A549 (cell line): ENCODE results near the gene HMBS. TPM values are rescaled to one million over a fixed set of nuclear protein-coding genes. Genes with fewer than 3 reads are reported as not detected.

Experiments
- ATAC-seq, 2 experiments: fragments of 200-7000 bp in 1 of 2; fragments of >200 bp in 1 of 2; cut with Nextera tagmentation in 1 of 2; cut with Tn5 transposase in 1 of 2; 3 replicates each; pipeline versions ENCODE4 v1.8.0 to v1.9.1; 2018 to 2020; ENCODE audit warnings: mild to moderate bottlenecking in 1 of 2, moderate library complexity in 1 of 2
- CTCF ChIA-PET: fragments of 300-600 bp; sonication (Branson Sonifier 250); formaldehyde crosslinking; extraction: SDS; loops from one replicate; lab custom pipeline; 2021; ENCODE audit warnings: antibody characterized with exemption, inconsistent platforms; lab: Yijun Ruan, JAX
- POLR2A ChIA-PET: fragments of 350-600 bp; formaldehyde crosslinking; extraction: SDS; loops from one replicate; lab custom pipeline; 2021; ENCODE audit warnings: antibody characterized with exemption, inconsistent platforms; lab: Yijun Ruan, JAX
- DNase-seq, 2 experiments: peaks; one replicate each; pipeline versions ENCODE4 v3.0.0 to v3.0.0-alpha.2; 2011 to 2016; ENCODE audit warnings: low read depth in 1 of 2, low spot score in 1 of 2
- FAIRE-seq: peaks from 2 replicates; lab custom pipeline; 2011; peaks lifted over from hg19 to GRCh38; lab: Jason Lieb, UNC
- H3K27ac ChIP-seq, 2 experiments: fragments of >200 bp; sonication (Bioruptor Twin); formaldehyde crosslinking; 3 replicates each; pipeline ENCODE4 v1.5.1; 2016 to 2017
- H3K4me1 ChIP-seq: fragments of >200 bp; sonication (Bioruptor Twin); formaldehyde crosslinking; 3 replicates; pipeline ENCODE4 v1.6.1; 2016
- H3K4me2 ChIP-seq: fragments of >200 bp; sonication (Bioruptor Twin); formaldehyde crosslinking; 3 replicates; pipeline ENCODE4 v1.6.1; 2016
- H3K4me3 ChIP-seq: fragments of >200 bp; sonication (Bioruptor Twin); formaldehyde crosslinking; 3 replicates; pipeline ENCODE4 v1.5.1; 2016
- H3K9me3 ChIP-seq: fragments of >200 bp; sonication (Bioruptor Twin); formaldehyde crosslinking; 3 replicates; pipeline ENCODE4 v1.6.1; 2016
- CBX8 ChIP-seq: fragments of 200-600 bp; sonication (generic); IDR thresholded peaks from 2 replicates; pipeline ENCODE4 v1.6.1; 2016
- CHD2 ChIP-seq: fragments of 150-350 bp; IDR thresholded peaks from 2 replicates; pipeline ENCODE4 v1.6.1; 2014; ENCODE audit warnings: low read length; ENCODE audit not compliant: partially characterized antibody
- ESRRA ChIP-seq: fragments of 150-350 bp; IDR thresholded peaks from 2 replicates; pipeline ENCODE4 v1.6.1; 2014; ENCODE audit warnings: mild to moderate bottlenecking, low read length, borderline replicate concordance
- FOSL2 ChIP-seq, 2 experiments: fragments of 450-650 bp in 1 of 2; fragments of >200 bp in 1 of 2; sonication (Bioruptor Twin) in 1 of 2; formaldehyde crosslinking; IDR thresholded peaks; 2 replicates each; pipeline versions ENCODE4 v1.5.0 to v1.6.1; 2016 to 2020; ENCODE audit warnings: mild to moderate bottlenecking in 1 of 2, moderate library complexity in 1 of 2
- FOXS1 ChIP-seq: fragments of 250-450 bp; sonication (Bioruptor Pico); IDR thresholded peaks from 2 replicates; pipeline ENCODE4 v1.5.0; 2020; ENCODE audit warnings: mild to moderate bottlenecking, moderate library complexity
- HDAC2 ChIP-seq: fragments of 200-600 bp; sonication (generic); IDR thresholded peaks from 2 replicates; pipeline ENCODE4 v1.6.1; 2016
- HEYL ChIP-seq: fragments of 250-450 bp; sonication (Bioruptor Pico); IDR thresholded peaks from 2 replicates; pipeline ENCODE4 v1.8.0; 2021; ENCODE audit warnings: mild to moderate bottlenecking, moderate library complexity
- JUNB ChIP-seq: fragments of >200 bp; sonication (Bioruptor Twin); formaldehyde crosslinking; IDR thresholded peaks from 2 replicates; pipeline ENCODE4 v1.6.1; 2016
- MAZ ChIP-seq: fragments of 150-350 bp; IDR thresholded peaks from 2 replicates; pipeline ENCODE4 v1.6.1; 2014; ENCODE audit warnings: antibody characterized with exemption, low read depth, low read length, borderline replicate concordance
- MYC ChIP-seq: IDR thresholded peaks from 2 replicates; pipeline ENCODE4 v1.6.1; 2012; ENCODE audit warnings: mild to moderate bottlenecking, inconsistent platforms, low read length, improper control_type of control experiment, borderline replicate concordance
- NR3C1 ChIP-seq: fragments of >200 bp; sonication (Bioruptor Twin); formaldehyde crosslinking; IDR thresholded peaks from 3 replicates; pipeline ENCODE4 v1.6.1; 2017
- PHF8 ChIP-seq: fragments of 200-600 bp; sonication (generic); IDR thresholded peaks from 2 replicates; pipeline ENCODE4 v1.6.1; 2016; ENCODE audit warnings: low read depth, mild to moderate bottlenecking, antibody characterized with exemption, moderate library complexity, borderline replicate concordance
- POLR2AphosphoS2 ChIP-seq: conservative IDR thresholded peaks from 2 replicates; pipeline ENCODE4 v1.6.1; 2012; ENCODE audit warnings: low read length, improper control_type of control experiment, inconsistent platforms
- RARB ChIP-seq: fragments of 250-450 bp; sonication (Bioruptor Pico); IDR thresholded peaks from 2 replicates; pipeline ENCODE4 v1.8.0; 2021; ENCODE audit warnings: mild to moderate bottlenecking, moderate library complexity
- RCOR1 ChIP-seq: fragments of 150-350 bp; IDR thresholded peaks from 2 replicates; pipeline ENCODE4 v1.6.1; 2014; ENCODE audit warnings: antibody characterized with exemption, low read length, low read depth
- RFX5 ChIP-seq: fragments of 450-650 bp; IDR thresholded peaks from 2 replicates; pipeline ENCODE4 v1.7.1; 2014; ENCODE audit warnings: antibody characterized with exemption, mild to moderate bottlenecking, moderate library complexity
- ZC3H11A ChIP-seq: fragments of 450-650 bp; IDR thresholded peaks from 2 replicates; pipeline ENCODE4 v1.6.1; 2014; ENCODE audit warnings: antibody characterized with exemption, mild to moderate bottlenecking
- ZSCAN20 ChIP-seq: fragments of 250-450 bp; sonication (Bioruptor Pico); IDR thresholded peaks from 2 replicates; pipeline ENCODE4 v1.8.0; 2022; ENCODE audit warnings: mild to moderate bottlenecking, moderate library complexity
- WGBS: methylation state at CpG from one replicate; pipeline ENCODE4 v1.1.6; 2017; ENCODE audit errors: missing lambda C conversion rate; 5-methylcytosine and 5-hydroxymethylcytosine counted together
- polyA plus RNA-seq, 4 experiments: library from polyadenylated mRNA; depleted of rRNA in 3 of 4; stranded (reverse); fragments of >200 nt; fragmentation: RNase III in 1 of 4; extraction: RNeasy Plus Mini Kit Qiagen cat#74134 plus additional on column Dnase treatment in 1 of 4; gene quantifications; 2 replicates in 3 of 4; 3 replicates in 1 of 4; pipeline ENCODE4 v1.2.3, GENCODE V29; 2011 to 2017
- TF ChIP-seq, protein P1 (sequence below): fragments of >200 bp; sonication (Bioruptor Twin); formaldehyde crosslinking; IDR thresholded peaks from 2 replicates; pipeline ENCODE4 v1.6.1; 2016
- TF ChIP-seq, protein P2 (sequence below): fragments of >200 bp; sonication (Bioruptor Twin); formaldehyde crosslinking; IDR thresholded peaks from 3 replicates; pipeline ENCODE4 v1.5.1; 2016
- TF ChIP-seq, protein P3 (sequence below): fragments of 200-600 bp; sonication (generic); IDR thresholded peaks from 2 replicates; pipeline ENCODE4 v1.6.1; 2016; ENCODE audit warnings: antibody characterized with exemption, mild to moderate bottlenecking, moderate library complexity
- TF ChIP-seq, protein P4 (sequence below): fragments of 250-450 bp; sonication (Bioruptor Pico); IDR thresholded peaks from 2 replicates; pipeline ENCODE4 v1.5.0; 2020; ENCODE audit warnings: low read depth, mild to moderate bottlenecking, moderate library complexity
- TF ChIP-seq, protein P5 (sequence below): fragments of 250-450 bp; sonication (Bioruptor Pico); IDR thresholded peaks from 2 replicates; pipeline ENCODE4 v1.5.0; 2021; ENCODE audit warnings: mild to moderate bottlenecking, moderate library complexity, borderline replicate concordance

Gene HMBS
- polyA plus RNA-seq, 2 of the 4 experiments (the other 2 are of a cell fraction) = 48.8 to 62.2 TPM

DNA sequence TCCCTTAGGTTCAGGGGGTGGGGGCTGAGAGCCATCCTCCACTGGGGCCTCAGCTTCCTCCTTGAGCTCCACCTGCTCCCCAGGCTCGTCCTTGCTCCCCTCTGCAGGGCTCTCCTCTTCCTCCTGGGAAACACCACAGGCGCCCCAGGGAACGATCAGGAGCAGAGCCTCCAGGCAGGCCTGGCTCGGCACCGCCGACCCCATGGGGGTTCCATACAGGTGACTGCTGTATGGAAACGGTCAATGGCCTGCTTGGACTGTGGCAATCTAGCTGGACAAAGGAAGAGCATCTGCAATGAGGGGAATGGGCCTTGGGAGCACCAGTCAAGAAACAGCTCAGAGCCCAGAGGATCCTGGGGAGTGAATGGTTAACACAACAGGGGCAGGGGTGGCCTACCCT lies 35.6 kb upstream of the HMBS start:
- Histone ChIP-seq H3K4me3 (no peak overlapping the region), H3K27ac (no peak overlapping the region), H3K4me2 (no peak overlapping the region), H3K9me3 (no peaks in the 10 kb centered on the region), H3K4me1 (no peaks in the 10 kb centered on the region)
- FAIRE-seq (no peak), ATAC-seq (no peak), DNase-seq (no peak)
- TF ChIP-seq PHF8 = no peak
- WGBS = 94% methylated on average over 6 of the region's 7 CpGs
- ChIA-PET POLR2A (no interaction called here), CTCF (interaction anchor here (3.2 kb wide), 1 partner anchor 18 kb away, joined by 11 read pairs; the partner anchor contains the start of gene SLC37A4)

DNA sequence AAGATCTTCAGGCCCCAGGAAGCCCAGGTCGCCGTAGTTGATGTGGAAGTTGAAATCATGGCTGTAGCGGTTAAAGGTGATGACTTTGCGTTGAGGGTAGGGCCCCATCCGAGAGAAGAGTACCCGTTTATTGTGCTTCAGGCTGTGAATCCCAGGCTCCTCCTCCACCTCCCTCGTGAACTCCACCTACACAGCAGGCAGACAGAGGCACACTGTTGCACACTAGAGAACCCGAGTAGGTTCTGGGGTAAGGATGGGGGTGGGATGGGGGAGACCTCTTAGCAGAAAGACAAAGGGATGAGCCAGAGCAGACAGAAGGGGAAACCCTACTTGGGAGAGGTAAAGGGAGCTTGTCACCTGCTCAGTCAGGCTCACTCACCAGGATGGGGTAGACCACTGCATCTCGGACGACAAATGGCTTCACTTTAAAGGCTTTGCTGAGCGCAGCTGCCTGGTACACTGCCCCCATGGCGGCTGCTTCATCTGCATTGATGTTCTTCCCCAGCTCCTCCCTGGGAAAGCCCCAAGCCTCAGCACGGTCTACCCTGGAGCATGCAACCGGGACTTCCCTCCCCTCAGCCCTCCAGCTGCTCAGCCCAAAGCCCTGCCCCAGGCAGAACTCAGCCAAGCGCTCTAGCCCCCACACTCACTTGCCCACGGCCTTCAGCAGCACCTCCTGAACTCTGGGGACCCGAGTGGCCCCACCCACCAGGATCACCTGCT lies 33.1 kb upstream of the HMBS start:
- FAIRE-seq (no peak), ATAC-seq (no peak), DNase-seq (no peak)
- Histone ChIP-seq H3K4me3 (no peak overlapping the region), H3K4me2 (no peak overlapping the region), H3K4me1 (peaks cover 5% of the 10 kb centered on the region; the same call in 2 of the 3 replicates), H3K9me3 (no peaks in the 10 kb centered on the region), H3K27ac (no peak overlapping the region)
- POLR2A ChIA-PET = no interaction called here
- CTCF ChIA-PET = interaction anchor here (0.9 kb wide), 1 partner anchor 121 kb away, joined by 4 read pairs; no protein-coding TSS in a partner anchor
- TF ChIP-seq, protein P1, sequence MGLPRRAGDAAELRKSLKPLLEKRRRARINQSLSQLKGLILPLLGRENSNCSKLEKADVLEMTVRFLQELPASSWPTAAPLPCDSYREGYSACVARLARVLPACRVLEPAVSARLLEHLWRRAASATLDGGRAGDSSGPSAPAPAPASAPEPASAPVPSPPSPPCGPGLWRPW = no peak
- TF ChIP-seq HDAC2 = no peak
- no peak for TF ChIP-seq CHD2
- TF ChIP-seq RARB (CRISPR knock-in tag) = no peak
- TF ChIP-seq FOSL2 (IDR thresholded peaks at IDR 0.05) = no peak
- no peak for TF ChIP-seq FOSL2 (CRISPR knock-in tag; IDR thresholded peaks at IDR 0.05)
- TF ChIP-seq POLR2AphosphoS2 = no peak
- no peak for TF ChIP-seq ZC3H11A
- no peak for TF ChIP-seq CBX8
- TF ChIP-seq FOXS1 (CRISPR knock-in tag) = no peak
- TF ChIP-seq RCOR1 = no peak
- TF ChIP-seq MAZ = no peak
- no peak for TF ChIP-seq HEYL (CRISPR knock-in tag)
- TF ChIP-seq JUNB = no peak
- WGBS = 88% methylated on average over 14 of the region's 17 CpGs

DNA sequence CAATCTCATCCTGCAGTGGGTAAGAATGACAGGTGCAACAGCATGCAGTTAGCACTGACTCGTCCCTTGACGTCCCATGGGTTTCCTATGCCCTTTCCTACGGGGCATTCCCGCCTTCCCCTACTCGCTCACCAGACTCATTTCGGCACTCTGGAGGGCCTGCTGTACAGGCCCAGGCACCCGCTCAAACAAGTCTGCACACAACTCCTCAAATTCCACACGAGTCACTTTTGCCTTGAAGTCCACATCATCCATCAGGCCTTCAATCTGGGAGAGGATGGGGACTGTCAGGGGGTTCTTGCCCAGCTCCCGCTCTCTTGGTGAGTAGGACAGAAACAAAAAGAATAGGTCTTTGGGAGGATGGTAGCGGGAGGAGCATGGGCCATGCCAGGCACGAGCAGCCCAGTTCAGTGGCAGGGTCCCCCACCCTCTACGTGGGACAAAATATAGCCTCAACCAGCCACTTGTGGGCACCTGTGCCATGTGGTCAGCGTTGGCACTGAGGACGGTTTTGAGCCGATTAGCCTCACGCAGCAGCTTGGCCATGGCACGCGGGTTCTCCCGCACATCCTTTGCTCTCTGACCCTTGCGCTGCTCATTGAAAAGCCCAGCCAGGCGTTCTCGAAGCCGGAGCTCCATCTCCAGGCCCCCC lies 32.4 kb upstream of the HMBS start:
- Histone ChIP-seq H3K4me1 (peaks cover 5% of the 10 kb centered on the region; the same call in 2 of the 3 replicates), H3K4me3 (no peak overlapping the region), H3K4me2 (no peak overlapping the region), H3K27ac (no peak overlapping the region), H3K9me3 (no peaks in the 10 kb centered on the region)
- FAIRE-seq (no peak), ATAC-seq (no peak), DNase-seq (no peak)
- no peak for TF ChIP-seq ZSCAN20
- no peak for TF ChIP-seq PHF8
- no peak for TF ChIP-seq NR3C1
- TF ChIP-seq, protein P2, sequence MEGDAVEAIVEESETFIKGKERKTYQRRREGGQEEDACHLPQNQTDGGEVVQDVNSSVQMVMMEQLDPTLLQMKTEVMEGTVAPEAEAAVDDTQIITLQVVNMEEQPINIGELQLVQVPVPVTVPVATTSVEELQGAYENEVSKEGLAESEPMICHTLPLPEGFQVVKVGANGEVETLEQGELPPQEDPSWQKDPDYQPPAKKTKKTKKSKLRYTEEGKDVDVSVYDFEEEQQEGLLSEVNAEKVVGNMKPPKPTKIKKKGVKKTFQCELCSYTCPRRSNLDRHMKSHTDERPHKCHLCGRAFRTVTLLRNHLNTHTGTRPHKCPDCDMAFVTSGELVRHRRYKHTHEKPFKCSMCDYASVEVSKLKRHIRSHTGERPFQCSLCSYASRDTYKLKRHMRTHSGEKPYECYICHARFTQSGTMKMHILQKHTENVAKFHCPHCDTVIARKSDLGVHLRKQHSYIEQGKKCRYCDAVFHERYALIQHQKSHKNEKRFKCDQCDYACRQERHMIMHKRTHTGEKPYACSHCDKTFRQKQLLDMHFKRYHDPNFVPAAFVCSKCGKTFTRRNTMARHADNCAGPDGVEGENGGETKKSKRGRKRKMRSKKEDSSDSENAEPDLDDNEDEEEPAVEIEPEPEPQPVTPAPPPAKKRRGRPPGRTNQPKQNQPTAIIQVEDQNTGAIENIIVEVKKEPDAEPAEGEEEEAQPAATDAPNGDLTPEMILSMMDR = no peak
- TF ChIP-seq, protein P3, sequence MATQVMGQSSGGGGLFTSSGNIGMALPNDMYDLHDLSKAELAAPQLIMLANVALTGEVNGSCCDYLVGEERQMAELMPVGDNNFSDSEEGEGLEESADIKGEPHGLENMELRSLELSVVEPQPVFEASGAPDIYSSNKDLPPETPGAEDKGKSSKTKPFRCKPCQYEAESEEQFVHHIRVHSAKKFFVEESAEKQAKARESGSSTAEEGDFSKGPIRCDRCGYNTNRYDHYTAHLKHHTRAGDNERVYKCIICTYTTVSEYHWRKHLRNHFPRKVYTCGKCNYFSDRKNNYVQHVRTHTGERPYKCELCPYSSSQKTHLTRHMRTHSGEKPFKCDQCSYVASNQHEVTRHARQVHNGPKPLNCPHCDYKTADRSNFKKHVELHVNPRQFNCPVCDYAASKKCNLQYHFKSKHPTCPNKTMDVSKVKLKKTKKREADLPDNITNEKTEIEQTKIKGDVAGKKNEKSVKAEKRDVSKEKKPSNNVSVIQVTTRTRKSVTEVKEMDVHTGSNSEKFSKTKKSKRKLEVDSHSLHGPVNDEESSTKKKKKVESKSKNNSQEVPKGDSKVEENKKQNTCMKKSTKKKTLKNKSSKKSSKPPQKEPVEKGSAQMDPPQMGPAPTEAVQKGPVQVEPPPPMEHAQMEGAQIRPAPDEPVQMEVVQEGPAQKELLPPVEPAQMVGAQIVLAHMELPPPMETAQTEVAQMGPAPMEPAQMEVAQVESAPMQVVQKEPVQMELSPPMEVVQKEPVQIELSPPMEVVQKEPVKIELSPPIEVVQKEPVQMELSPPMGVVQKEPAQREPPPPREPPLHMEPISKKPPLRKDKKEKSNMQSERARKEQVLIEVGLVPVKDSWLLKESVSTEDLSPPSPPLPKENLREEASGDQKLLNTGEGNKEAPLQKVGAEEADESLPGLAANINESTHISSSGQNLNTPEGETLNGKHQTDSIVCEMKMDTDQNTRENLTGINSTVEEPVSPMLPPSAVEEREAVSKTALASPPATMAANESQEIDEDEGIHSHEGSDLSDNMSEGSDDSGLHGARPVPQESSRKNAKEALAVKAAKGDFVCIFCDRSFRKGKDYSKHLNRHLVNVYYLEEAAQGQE = no peak
- TF ChIP-seq, protein P4, sequence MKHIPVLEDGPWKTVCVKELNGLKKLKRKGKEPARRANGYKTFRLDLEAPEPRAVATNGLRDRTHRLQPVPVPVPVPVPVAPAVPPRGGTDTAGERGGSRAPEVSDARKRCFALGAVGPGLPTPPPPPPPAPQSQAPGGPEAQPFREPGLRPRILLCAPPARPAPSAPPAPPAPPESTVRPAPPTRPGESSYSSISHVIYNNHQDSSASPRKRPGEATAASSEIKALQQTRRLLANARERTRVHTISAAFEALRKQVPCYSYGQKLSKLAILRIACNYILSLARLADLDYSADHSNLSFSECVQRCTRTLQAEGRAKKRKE = no peak
- TF ChIP-seq ESRRA = no peak
- TF ChIP-seq MYC = no peak
- no peak for TF ChIP-seq RFX5
- TF ChIP-seq, protein P5, sequence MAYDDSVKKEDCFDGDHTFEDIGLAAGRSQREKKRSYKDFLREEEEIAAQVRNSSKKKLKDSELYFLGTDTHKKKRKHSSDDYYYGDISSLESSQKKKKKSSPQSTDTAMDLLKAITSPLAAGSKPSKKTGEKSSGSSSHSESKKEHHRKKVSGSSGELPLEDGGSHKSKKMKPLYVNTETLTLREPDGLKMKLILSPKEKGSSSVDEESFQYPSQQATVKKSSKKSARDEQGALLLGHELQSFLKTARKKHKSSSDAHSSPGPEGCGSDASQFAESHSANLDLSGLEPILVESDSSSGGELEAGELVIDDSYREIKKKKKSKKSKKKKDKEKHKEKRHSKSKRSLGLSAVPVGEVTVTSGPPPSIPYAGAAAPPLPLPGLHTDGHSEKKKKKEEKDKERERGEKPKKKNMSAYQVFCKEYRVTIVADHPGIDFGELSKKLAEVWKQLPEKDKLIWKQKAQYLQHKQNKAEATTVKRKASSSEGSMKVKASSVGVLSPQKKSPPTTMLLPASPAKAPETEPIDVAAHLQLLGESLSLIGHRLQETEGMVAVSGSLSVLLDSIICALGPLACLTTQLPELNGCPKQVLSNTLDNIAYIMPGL (CRISPR knock-in tag) = no peak
- TF ChIP-seq FOSL2 (IDR thresholded peaks at IDR 0.05) = no peak
- no peak for TF ChIP-seq FOSL2 (CRISPR knock-in tag; IDR thresholded peaks at IDR 0.05)
- WGBS = 89% methylated on average over 23 of the region's 23 CpGs
- CTCF ChIA-PET = interaction anchor here (0.9 kb wide), 1 partner anchor 122 kb away, joined by 4 read pairs; no protein-coding TSS in a partner anchor
- POLR2A ChIA-PET = no interaction called here
